ENCODE results near the gene EIF2AK3.

DNA sequence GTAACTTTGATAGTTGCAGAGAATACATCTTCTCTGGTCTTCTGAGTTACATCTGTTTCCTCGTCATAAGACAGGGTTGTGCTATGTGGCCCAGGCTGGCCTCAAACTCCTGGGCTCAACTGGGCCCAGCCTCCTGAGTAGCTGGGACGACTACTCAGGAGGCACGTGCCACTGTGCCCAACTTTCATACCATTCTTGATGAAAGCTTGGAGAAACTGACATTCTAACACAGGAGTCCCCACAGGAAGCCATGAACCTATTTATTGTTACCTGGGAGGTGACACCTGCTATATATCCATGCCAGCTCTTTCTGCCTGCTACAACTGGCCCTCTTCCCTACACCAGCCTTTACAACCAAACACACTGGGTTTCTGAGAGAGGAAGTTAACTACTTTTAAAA is 19.1 kb downstream of the EIF2AK3 start:
- TF ChIP-seq CTCF (IDR thresholded peaks at IDR 0.05) (no peak), EP300 (IDR thresholded peaks at IDR 0.05) (no peak)

Measured in ovary (tissue), 3 donors.